ENCODE measurements around the gene STXBP1.

DNA sequence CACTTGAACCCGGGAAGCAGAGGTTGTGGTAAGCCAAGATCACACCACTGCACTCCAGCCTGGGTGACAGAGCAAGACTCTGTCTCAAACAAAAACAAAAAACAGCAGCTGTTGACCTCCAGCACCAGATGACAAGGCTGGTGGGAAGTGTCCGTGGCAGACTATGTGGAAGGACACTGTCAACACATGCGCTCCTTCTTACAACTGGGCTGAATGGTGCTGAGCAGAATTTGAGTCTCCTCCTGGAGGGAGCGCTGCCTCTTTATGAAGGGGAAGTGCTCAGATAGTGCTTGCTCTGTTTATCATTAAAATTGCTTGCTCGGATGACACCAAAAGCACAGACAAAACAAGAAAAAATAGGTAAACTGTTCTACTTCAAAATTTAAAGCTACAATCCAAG is 85.5 kb downstream of the STXBP1 start:
- TF ChIP-seq, protein P1, sequence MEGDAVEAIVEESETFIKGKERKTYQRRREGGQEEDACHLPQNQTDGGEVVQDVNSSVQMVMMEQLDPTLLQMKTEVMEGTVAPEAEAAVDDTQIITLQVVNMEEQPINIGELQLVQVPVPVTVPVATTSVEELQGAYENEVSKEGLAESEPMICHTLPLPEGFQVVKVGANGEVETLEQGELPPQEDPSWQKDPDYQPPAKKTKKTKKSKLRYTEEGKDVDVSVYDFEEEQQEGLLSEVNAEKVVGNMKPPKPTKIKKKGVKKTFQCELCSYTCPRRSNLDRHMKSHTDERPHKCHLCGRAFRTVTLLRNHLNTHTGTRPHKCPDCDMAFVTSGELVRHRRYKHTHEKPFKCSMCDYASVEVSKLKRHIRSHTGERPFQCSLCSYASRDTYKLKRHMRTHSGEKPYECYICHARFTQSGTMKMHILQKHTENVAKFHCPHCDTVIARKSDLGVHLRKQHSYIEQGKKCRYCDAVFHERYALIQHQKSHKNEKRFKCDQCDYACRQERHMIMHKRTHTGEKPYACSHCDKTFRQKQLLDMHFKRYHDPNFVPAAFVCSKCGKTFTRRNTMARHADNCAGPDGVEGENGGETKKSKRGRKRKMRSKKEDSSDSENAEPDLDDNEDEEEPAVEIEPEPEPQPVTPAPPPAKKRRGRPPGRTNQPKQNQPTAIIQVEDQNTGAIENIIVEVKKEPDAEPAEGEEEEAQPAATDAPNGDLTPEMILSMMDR (IDR thresholded peaks at IDR 0.05; ENCODE audit: borderline replicate concordance, extremely low read depth, low read length, poor library complexity, severe bottlenecking): no peak
- TF ChIP-seq EZH2 (IDR thresholded peaks at IDR 0.05; ENCODE audit: borderline replicate concordance, low read depth, low read length, severe bottlenecking): no peak

All from DND-41 (cell line).